DND-41 (cell line): ENCODE measurements around the gene ARMH3.

ENCODE experiments used
- ATAC-seq: fragments of 200-7000 bp; cut with Tn5 transposase; 3 replicates; pipeline ENCODE4 v1.9.1; 2021; ENCODE audit warnings: low read depth; ENCODE audit not compliant: insufficient read depth
- DNase-seq: peaks from one replicate; pipeline ENCODE4 v3.0.0-alpha.2; 2020
- H2AFZ ChIP-seq: 2 replicates; pipeline ENCODE4 v1.6.0; 2012; ENCODE audit warnings: low read depth, low read length
- H3K27ac ChIP-seq: 2 replicates; pipeline ENCODE4 v1.5.1; 2012; ENCODE audit warnings: low read length, inconsistent platforms
- H3K27me3 ChIP-seq: fragments of 200-600 bp; sonication (generic); 2 replicates; pipeline ENCODE4 v1.6.0; 2012; ENCODE audit warnings: low read length, mild to moderate bottlenecking, inconsistent platforms; ENCODE audit not compliant: insufficient read depth, poor library complexity
- H3K36me3 ChIP-seq: 2 replicates; pipeline ENCODE4 v1.5.1; 2012; ENCODE audit warnings: low read length, inconsistent platforms; ENCODE audit not compliant: insufficient read depth
- H3K4me1 ChIP-seq: 2 replicates; pipeline ENCODE4 v1.5.1; 2012; ENCODE audit warnings: mild to moderate bottlenecking, low read length; ENCODE audit not compliant: insufficient read depth
- H3K4me2 ChIP-seq: 2 replicates; pipeline ENCODE4 v1.6.0; 2012; ENCODE audit warnings: mild to moderate bottlenecking, moderate library complexity, low read length, inconsistent platforms; ENCODE audit not compliant: insufficient read depth
- H3K4me3 ChIP-seq, 2 experiments: fragments of 200-600 bp in 1 of 2; shearing (Covaris generic) in 1 of 2; 2 replicates each; pipeline ENCODE4 v1.5.1; 2012 to 2016; ENCODE audit warnings: inconsistent platforms in 2 of 2, low read length in 2 of 2, mild to moderate bottlenecking in 2 of 2, low read depth in 1 of 2, moderate library complexity in 1 of 2
- H3K79me2 ChIP-seq: 2 replicates; pipeline ENCODE4 v1.6.0; 2012; ENCODE audit warnings: low read length, inconsistent platforms; ENCODE audit not compliant: insufficient read depth
- H3K9ac ChIP-seq: 2 replicates; pipeline ENCODE4 v1.6.0; 2012; ENCODE audit warnings: low read depth, mild to moderate bottlenecking, inconsistent platforms, low read length, moderate library complexity
- H3K9me3 ChIP-seq: 2 replicates; pipeline ENCODE4 v1.5.1; 2012; ENCODE audit warnings: low read length, moderate library complexity, mild to moderate bottlenecking, inconsistent platforms; ENCODE audit not compliant: insufficient read depth, severe bottlenecking
- H4K20me1 ChIP-seq: 2 replicates; pipeline ENCODE4 v1.6.0; 2012; ENCODE audit warnings: low read length; ENCODE audit not compliant: insufficient read depth
- EZH2 ChIP-seq: IDR thresholded peaks from 3 replicates; pipeline ENCODE4 v1.6.1; 2012; ENCODE audit warnings: borderline replicate concordance, low read depth, mild to moderate bottlenecking, moderate library complexity, low read length, inconsistent platforms; ENCODE audit not compliant: severe bottlenecking
- TF ChIP-seq, protein P1 (sequence below): IDR thresholded peaks from 2 replicates; pipeline ENCODE4 v1.5.1; 2012; ENCODE audit warnings: borderline replicate concordance, low read length, moderate library complexity, mild to moderate bottlenecking; ENCODE audit not compliant: poor library complexity, severe bottlenecking; ENCODE audit errors: extremely low read depth

ARMH3 gene

DNA sequence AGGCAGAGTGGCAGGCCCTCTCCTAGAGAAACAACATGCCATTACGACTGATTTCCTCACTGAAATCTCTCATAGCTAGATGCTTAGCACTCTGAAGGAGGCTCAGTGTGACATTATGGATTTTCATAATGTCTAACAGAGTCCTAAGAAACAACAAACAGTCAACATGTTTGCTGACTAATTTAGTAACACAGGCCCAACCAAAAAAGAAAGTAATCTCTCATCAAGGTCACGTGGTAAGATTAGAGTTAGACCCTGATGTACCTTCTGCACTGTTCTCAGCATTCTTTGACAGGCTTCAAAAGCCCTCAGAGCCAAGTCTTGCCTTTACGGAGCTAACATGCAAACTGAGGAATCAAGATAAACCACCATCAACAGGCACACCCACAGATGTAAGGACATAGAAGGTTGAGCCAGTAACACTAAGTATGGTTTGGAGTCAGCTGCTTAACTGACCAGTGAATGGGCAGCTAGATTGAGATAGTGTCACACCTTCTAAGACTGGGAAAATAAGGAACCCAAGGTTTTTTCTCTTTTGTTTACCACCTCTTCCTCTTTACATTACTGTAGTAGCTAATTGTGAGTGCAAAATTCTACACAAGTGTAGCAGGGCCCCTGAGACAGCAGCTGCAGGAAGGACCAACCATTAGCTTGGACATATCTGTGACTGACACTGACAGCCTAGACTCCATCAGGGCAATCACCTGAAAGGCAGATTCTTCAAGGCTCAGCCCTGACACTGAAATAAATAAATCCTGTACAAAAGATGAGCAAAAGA is 197.1 kb downstream of the ARMH3 start:
- Histone ChIP-seq H3K9me3 (peaks cover 9% of the 10 kb centered on the region), H3K27ac (0 out of 2 replicates have a peak overlapping the region, but pooled peaks have one; percentile 19), H3K4me3 (no peak overlapping the region), H3K4me1 (peaks cover 4% of the 10 kb centered on the region), H3K4me2 (no peak overlapping the region), H4K20me1 (no peaks in the 10 kb centered on the region), H3K36me3 (0 out of 2 replicates have a peak, but pooled peaks cover 5% of the 10 kb centered on the region), H3K9ac (no peak overlapping the region), H3K79me2 (no peaks in the 10 kb centered on the region; the same call in 1 of the 2 replicates), H3K27me3 (no peaks in the 10 kb centered on the region), H2AFZ (no peak overlapping the region)
- ATAC-seq (no peak), DNase-seq (no peak)
- TF ChIP-seq EZH2 = no peak
- TF ChIP-seq, protein P1, sequence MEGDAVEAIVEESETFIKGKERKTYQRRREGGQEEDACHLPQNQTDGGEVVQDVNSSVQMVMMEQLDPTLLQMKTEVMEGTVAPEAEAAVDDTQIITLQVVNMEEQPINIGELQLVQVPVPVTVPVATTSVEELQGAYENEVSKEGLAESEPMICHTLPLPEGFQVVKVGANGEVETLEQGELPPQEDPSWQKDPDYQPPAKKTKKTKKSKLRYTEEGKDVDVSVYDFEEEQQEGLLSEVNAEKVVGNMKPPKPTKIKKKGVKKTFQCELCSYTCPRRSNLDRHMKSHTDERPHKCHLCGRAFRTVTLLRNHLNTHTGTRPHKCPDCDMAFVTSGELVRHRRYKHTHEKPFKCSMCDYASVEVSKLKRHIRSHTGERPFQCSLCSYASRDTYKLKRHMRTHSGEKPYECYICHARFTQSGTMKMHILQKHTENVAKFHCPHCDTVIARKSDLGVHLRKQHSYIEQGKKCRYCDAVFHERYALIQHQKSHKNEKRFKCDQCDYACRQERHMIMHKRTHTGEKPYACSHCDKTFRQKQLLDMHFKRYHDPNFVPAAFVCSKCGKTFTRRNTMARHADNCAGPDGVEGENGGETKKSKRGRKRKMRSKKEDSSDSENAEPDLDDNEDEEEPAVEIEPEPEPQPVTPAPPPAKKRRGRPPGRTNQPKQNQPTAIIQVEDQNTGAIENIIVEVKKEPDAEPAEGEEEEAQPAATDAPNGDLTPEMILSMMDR = no peak

DNA sequence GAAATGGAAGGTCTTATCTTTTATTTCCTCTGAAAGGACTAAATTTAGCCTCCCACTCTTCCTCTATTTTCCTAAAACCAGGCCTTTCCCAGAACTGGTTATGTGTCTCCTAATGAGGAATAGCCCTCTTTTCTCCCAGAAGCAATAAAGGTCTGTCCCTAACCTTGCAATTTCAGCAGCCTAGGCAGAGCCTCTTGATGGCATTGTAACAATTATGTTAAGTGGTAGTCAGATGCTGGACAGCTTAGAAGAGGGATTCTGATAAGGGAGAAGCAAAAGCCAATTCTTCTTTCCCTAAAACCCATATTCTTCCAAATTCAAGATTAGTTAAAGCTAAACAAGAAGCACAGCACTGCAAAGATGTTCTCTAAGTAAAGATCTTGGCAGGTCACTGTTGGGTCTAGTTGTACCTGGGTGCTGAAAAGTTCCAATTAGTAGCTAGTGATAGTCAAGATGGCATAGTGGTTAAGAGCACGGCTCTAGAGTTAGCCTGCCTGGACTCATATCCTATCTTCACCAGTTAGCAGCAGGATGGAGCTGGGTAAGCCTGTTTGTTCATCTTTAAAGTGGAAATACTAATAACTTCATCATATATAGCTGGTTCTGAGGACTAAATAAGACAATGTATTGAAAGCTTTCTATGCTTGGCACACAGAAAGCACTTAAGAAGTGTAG is 198.0 kb downstream of the ARMH3 start:
- ATAC-seq (no peak), DNase-seq (no peak)
- no peak overlapping the region for H3K4me3 ChIP-seq
- H2AFZ ChIP-seq = no peak overlapping the region
- H4K20me1 ChIP-seq = no peaks in the 10 kb centered on the region
- TF ChIP-seq, protein P1 = no peak
- TF ChIP-seq EZH2 = no peak
- no peak overlapping the region for H3K4me2 ChIP-seq
- H3K4me1 ChIP-seq = no peaks in the 10 kb centered on the region
- H3K27me3 ChIP-seq = no peaks in the 10 kb centered on the region
- peaks cover 9% of the 10 kb centered on the region for H3K9me3 ChIP-seq
- H3K27ac ChIP-seq = no peak overlapping the region
- H3K9ac ChIP-seq = no peak overlapping the region
- H3K36me3 ChIP-seq = 0 out of 2 replicates have a peak, but pooled peaks cover 5% of the 10 kb centered on the region
- H3K79me2 ChIP-seq = no peaks in the 10 kb centered on the region; the same call in 1 of the 2 replicates

DNA sequence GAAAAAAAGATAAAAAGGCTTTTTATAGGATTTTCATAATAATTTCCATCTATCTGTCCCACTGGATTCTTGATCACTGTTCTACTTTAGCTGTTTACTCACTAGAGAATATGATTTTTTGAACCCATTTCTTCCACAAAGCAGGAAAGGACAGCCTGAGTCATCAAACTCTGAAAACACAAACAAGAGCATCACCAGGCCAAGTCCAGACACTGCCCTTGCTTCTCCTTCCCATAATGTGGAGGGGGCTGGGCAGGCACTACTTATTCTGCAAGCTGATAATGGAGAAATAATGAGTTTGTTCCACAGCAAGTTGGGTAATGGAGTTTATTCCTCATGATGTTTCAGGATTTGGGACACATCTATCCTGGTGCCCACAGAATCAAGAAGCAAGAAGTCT is 199.3 kb downstream of the ARMH3 start:
- Histone ChIP-seq H3K27me3 (no peaks in the 10 kb centered on the region), H3K9ac (no peak overlapping the region), H3K4me1 (no peaks in the 10 kb centered on the region), H3K36me3 (no peaks in the 10 kb centered on the region), H3K9me3 (peaks cover 9% of the 10 kb centered on the region), H3K4me2 (no peak overlapping the region), H3K4me3 (no peak overlapping the region), H3K79me2 (no peaks in the 10 kb centered on the region; the same call in 1 of the 2 replicates), H3K27ac (no peak overlapping the region), H4K20me1 (peaks cover 5% of the 10 kb centered on the region; the same call in 1 of the 2 replicates), H2AFZ (no peak overlapping the region)
- no peak for ATAC-seq
- TF ChIP-seq, protein P1 = no peak
- no peak for DNase-seq
